Stimulated activated CD8-positive, alpha-beta memory T cell treated with anti-CD3 and anti-CD28 coated beads, Interleukin-15, amount 100 ng/mL, for 48 hours (primary cell): ENCODE data around the gene GJD3.
"Not testable (repeated sequence)": the region's sequence is repeated elsewhere in the genome, so short reads cannot be mapped to it uniquely, and the experiment has no call there.

Experiments
- DNase-seq, 2 donors: peaks; one replicate each; pipeline ENCODE4 v3.0.0-alpha.2; 2020; ENCODE audit warnings: low read depth in 2 of 2

Gene GJD3, protein sequence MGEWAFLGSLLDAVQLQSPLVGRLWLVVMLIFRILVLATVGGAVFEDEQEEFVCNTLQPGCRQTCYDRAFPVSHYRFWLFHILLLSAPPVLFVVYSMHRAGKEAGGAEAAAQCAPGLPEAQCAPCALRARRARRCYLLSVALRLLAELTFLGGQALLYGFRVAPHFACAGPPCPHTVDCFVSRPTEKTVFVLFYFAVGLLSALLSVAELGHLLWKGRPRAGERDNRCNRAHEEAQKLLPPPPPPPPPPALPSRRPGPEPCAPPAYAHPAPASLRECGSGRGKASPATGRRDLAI

GRCh38 chr17:40364121-40364861, at the start of gene GJD3:
Gene GJD3 (minus strand): TSS chr17:40364737. CDS start chr17:40363815, 922 bp downstream.
- DNase-seq = no peak

DNA sequence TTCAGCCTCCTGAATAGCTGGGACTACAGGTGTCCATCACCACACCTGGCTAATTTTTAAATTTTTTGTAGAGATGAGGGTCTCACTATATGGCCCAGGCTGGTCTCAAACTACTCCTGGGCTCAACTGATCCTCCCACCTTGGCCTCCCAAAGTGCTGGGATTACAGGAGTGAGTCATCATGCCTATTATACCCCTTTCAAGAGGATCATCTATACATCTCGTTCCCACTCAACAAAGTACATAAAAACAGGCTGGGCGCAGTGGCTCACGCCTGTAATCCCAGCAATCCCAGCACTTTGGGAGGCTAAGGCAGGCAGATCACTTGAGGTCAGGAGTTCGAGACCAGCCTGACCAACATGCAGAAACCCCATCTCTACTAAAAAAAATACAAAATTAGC, 49.8 kb upstream of the GJD3 start:
- not testable (repeated sequence) for DNase-seq

DNA sequence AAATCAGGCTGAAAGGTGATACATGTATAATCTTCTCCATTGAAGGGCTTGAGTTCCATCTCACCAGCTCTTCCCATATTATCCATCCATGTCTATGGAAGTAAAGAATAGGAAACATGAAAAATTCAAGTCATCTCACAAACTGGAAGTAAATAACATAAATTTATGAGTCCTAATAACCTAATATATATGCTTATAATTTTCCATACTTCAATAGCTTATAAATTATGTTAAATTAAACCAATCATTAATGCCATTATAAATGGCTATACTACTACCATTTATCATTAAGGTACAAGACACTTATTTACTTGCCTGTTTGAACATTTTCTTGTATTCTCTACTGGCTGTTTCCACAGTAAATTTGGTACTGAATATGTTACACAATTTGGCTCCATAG, 48.3 kb upstream of the GJD3 start:
- no peak for DNase-seq

GRCh38 chr17:40411821-40412220, 47.3 kb upstream of the GJD3 start:
- DNase-seq = no peak

GRCh38 chr17:40410082-40410481, 45.5 kb upstream of the GJD3 start:
- no peak for DNase-seq

DNA sequence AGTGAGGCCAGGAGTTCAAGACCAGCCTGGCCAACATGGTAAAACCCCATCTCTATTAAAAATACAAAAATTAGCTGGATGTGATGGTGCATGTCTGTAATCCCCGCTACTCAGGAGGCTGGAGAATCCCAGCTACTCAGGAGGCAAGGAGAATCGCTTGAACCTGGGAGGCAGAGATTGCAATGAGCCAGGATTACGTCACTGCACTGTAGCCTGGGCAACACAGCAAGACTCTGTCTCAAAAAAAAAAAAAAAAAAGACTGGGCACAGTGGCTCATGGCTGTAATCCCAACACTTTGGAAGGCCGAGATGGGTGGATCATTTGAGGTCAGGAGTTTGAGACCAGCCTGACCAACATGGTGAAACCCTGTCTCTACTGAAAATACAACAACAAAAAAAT, 45.0 kb upstream of the GJD3 start:
- not testable (repeated sequence) for DNase-seq

DNA sequence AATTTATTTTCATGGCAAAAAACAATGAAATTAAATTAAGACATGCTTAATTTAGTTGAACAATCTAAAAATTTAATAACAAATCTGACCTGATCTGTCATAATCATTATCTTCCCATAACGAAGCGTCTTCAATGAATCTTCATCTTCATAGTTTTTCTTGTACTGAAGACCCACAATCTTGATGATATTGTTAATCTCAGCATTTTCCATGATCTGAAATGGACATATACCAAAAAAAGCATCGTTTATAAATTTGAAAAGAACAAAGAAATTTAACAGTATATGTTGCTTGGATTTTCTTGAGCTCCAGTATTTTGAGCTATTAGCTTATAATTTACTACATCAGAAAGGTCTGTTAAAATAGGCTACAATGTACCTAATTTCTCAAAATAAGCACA, 42.9 kb upstream of the GJD3 start:
- no peak for DNase-seq

- no peak for DNase-seq
Measured at GRCh38 chr17:40404003-40404402, 39.5 kb upstream of the GJD3 start.

- DNase-seq = no peak
Measured at GRCh38 chr17:40402668-40403067, 38.1 kb upstream of the GJD3 start.

DNA sequence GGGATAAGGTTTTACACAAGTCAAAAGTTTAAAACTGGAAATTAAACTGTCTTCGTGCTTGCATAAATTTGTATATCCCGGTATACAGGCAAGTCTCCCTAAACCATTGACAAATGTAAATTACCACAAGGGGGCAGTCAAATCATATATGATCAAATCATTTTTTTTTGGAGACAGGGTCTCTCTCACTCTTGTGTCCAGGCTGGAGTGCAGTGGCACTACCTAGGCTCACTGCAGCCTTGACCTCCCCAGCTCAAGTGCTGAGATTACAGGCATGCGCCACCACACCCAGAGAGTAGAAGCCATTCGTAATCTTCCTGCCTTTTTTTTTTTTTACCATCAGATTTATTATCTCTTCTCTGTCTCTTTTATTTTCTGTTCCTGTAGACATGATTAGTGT, 34.6 kb upstream of the GJD3 start:
- DNase-seq = no peak

DNA sequence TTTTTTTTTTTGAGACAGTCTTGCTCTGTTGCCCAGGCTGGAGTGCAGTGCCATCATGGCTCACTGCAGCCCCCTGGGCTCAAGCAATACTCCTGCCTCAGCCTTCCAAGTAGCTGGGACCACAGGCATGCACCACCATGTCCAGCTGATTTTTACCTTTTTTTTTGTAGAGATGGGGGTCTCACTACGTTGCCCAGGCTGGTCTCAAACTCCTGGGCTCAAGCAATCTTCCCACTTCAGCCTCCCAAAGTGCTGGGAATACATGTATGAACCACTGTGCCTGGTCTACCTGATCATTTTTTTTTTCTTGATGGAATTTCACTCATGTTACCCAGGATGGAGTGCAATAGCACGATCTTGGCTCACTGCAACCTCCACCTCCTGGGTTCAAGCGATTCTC, 22.0 kb upstream of the GJD3 start:
- DNase-seq = not testable (repeated sequence)

- DNase-seq = no peak
Measured at GRCh38 chr17:40382251-40382650, 17.7 kb upstream of the GJD3 start.

DNA sequence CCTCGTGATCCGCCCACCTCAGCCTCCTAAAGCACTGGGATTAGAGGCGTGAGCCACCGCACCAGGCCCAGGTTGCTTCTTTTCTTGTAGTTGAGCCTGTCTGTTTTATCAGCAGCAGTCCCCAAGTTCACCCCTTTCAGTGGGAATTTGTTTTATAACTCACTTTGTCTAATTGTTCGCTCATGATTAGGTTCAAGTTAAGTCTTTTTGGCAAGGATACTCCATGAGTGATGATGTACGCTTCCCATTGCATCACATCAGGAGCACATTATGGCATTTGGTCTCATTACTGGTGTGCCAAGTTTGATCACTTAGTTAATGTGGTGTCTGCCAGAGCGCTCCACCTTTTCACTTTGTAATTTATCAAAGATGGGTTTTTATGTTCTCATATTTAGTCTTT, 14.4 kb upstream of the GJD3 start:
- DNase-seq = no peak

GRCh38 chr17:40377832-40378231, 13.3 kb upstream of the GJD3 start:
- no peak for DNase-seq

DNA sequence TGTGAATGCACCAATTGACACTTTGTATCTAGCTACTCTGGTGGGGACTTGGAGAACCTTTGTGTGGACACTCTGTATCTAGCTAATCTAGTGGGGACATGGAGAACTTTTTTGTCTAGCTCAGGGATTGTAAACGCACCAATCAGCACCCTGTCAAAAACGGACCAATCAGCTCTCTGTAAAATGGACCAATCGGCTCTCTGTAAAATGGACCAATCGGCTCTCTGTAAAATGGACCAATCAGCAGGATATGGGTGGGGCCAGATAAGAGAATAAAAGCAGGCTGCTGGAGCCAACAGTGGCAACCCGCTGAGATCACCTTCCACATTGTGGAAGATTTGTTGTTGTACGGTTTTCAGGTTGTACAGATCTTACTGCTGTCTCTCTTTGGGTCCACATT, 12.0 kb upstream of the GJD3 start:
- not testable (repeated sequence) for DNase-seq

DNA sequence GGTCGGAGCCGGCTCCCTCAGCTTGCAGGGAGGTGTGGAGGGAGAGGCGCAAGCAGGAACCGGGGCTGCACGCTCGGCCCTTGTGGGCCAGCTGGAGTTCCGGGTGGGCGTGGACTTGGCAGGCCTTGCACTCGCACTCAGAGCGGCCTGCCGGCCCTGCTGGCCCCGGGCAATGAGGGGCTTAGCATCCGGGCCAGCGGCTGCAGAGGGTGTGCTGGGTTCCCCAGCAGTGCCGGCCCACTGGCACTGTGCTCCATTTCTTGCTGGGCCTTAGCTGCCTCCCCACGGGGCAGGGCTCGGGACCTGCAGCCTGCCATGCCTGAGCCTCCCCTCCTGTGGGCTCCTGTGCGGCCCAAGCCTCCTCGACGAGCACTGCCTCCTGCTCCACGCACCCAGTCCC, 11.2 kb upstream of the GJD3 start:
- not testable (repeated sequence) for DNase-seq

DNA sequence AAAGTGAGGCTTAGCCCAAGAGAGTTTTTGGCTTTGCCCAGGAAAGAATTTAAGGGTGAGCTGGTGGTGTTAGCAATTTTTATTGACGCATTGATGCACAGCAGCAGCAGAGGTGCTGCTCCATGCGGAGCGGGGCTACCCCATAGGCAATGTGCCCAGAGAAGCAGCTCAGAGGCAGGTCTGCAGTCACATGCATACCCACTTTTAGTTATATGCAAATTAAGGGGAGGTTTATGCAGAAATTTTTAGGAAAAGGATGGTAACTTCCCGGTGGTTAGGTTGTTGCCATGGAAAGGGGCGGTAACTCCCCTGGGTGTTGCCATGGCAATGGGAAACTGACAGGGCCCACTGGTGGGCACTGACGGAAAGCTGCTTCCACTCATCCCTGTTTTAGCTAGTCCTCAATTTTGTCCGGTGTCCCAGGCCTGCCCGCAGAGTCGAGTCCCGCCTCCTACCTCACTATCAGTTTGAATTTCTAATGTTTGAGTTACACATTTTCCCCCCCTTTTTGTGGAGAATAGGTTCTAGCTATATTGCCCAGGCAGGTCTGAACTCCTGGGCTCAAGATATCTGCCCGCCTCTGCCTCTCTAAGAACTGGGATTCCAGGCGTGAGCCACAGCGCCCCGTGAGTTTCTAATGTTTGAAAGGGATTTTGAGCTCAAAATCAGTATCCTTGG, 10.4 kb upstream of the GJD3 start:
- DNase-seq = no peak

GRCh38 chr17:40373999-40374398, 9.5 kb upstream of the GJD3 start:
- no peak for DNase-seq

GRCh38 chr17:40373324-40373723, 8.8 kb upstream of the GJD3 start:
- no peak for DNase-seq

DNA sequence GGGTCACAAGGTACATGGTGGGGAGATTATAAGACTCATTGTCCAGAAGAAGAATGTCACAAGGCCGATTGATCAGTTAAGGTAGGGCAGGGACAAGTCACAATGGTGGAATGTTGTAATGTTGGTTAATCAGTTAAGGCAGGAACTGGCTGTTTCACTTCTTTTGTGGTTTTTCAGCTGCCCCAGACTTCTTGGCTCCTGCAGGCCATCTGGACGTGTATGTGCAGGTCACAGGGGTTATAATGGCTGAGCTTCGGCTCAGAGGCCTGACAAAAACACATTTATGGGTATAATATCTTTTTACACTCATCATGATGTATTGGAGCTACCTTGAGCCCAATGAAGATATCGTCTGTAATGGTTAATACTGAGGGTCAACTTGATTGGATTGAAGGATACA, 8.1 kb upstream of the GJD3 start:
- DNase-seq = not testable (repeated sequence)

DNA sequence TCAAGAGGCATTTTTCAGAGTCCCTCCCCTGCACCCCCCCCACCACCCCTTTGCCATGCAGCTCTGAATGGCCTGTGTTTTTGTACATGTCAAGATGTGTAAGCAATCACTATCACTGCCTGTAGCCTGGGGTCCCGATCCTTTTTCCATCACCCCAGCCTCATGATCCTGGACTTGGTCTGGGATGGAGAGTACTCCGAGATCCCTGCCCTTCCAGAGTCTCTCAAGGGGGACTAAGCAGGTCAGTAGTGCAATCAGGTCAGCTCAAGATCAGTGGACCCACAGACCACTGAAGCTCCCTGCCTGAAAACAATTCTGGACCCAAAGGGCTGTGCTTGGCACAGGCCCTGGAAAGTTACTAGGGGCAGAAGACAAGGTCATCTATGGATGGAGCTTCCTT, 7.5 kb upstream of the GJD3 start:
- DNase-seq = no peak

DNA sequence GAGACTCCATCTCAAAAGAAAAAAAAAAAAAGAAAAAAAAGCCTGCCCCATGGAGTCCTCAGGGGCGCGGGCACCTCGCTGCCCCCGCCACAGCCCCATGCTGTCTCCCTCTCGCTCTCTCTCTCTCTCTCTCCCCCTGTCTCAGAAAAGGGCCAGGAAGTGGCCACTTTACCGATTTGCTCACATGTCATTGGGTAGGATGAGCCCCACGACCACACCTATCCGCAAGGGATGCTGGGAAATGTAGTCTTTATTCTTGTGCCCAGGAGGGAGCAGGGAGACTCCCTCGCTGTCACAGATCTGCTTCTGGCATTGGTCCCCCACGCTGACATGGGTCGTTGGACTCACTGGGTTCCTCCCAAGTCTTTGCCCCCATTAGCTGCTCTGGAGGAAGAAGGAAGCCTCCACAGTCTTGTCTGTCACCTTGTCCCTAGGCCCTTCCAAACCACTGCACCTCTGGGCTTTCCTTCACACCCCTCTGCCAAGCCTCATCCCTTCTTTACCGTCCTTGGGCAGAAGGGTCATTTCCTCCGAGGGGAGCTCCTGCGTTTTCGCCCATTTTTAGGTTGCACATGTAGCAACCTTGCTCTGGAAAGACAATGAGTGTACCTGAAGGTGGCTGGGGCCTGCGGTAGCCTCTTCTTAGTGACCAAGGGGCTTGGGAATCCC, 6.9 kb upstream of the GJD3 start:
- DNase-seq = no peak
